IMR-90 (cell line): ENCODE data around the gene RAB43. TPM values are rescaled to one million over a fixed set of nuclear protein-coding genes. Genes with fewer than 3 reads are reported as not detected.

Source experiments
- ATAC-seq: fragments of 200-7000 bp; cut with Tn5 transposase; 2 replicates; pipeline ENCODE4 v1.9.1; 2020; ENCODE audit warnings: low read depth, mild to moderate bottlenecking, moderate library complexity
- BruUV-seq: library from RNA; stranded (reverse); fragments of 400-500 nt; replicated peaks from 2 replicates; lab custom pipeline; 2021; lab: Mats Ljungman, UMichigan
- CTCF ChIA-PET: fragments of 300-600 bp; formaldehyde crosslinking; extraction: SDS; loops from one replicate; lab custom pipeline; 2021; ENCODE audit warnings: antibody characterized with exemption; lab: Yijun Ruan, JAX
- POLR2A ChIA-PET: fragments of 300-600 bp; sonication (Branson Sonifier 250); formaldehyde crosslinking; loops from one replicate; lab custom pipeline; 2022; ENCODE audit warnings: antibody characterized with exemption; ENCODE audit not compliant: unreplicated experiment; lab: Charles Lee
- DNase-seq: peaks from one replicate; pipeline ENCODE4 v3.0.0; 2013
- H2AFZ ChIP-seq: replicated peaks from 2 replicates; pipeline ENCODE3; 2013; ENCODE audit warnings: low read length, mild to moderate bottlenecking; ENCODE audit not compliant: poor library complexity
- H2AK5ac ChIP-seq: 2 replicates; pipeline ENCODE4 v1.6.1; 2013; ENCODE audit warnings: low read depth, low read length, inconsistent platforms
- H2AK9ac ChIP-seq: replicated peaks from 2 replicates; pipeline ENCODE3; 2013; ENCODE audit warnings: mild to moderate bottlenecking, low read depth, low read length, moderate library complexity; ENCODE audit not compliant: poor library complexity
- H2BK120ac ChIP-seq: 2 replicates; pipeline ENCODE4 v1.6.1; 2013; ENCODE audit warnings: low read depth, low read length, inconsistent platforms
- H2BK15ac ChIP-seq: 3 replicates; pipeline ENCODE4 v1.6.1; 2013; ENCODE audit warnings: low read depth, low read length, inconsistent platforms
- H2BK20ac ChIP-seq: 2 replicates; pipeline ENCODE4 v1.6.1; 2013; ENCODE audit warnings: low read depth, mild to moderate bottlenecking, inconsistent platforms, low read length, moderate library complexity
- H2BK5ac ChIP-seq: 2 replicates; pipeline ENCODE4 v1.6.1; 2013; ENCODE audit warnings: mild to moderate bottlenecking, low read depth, low read length, inconsistent platforms; ENCODE audit not compliant: poor library complexity, severe bottlenecking
- H3K14ac ChIP-seq: replicated peaks from 2 replicates; pipeline ENCODE4 v1.6.1; 2013; ENCODE audit warnings: low read depth, low read length, inconsistent platforms
- H3K18ac ChIP-seq: 2 replicates; pipeline ENCODE4 v1.6.1; 2013; ENCODE audit warnings: low read depth, low read length, control low read depth
- H3K23ac ChIP-seq: 2 replicates; pipeline ENCODE4 v1.6.1; 2013; ENCODE audit warnings: low read depth, low read length, inconsistent platforms
- H3K27ac ChIP-seq: 2 replicates; pipeline ENCODE4 v1.5.1; 2013; ENCODE audit warnings: mild to moderate bottlenecking, control low read depth, low read length; ENCODE audit not compliant: insufficient read depth
- H3K27me3 ChIP-seq: 2 replicates; pipeline ENCODE4 v1.6.1; 2013; ENCODE audit warnings: low read length; ENCODE audit not compliant: control insufficient read depth, insufficient read depth
- H3K36me3 ChIP-seq: 2 replicates; pipeline ENCODE4 v1.6.1; 2013; ENCODE audit warnings: low read length, mixed read lengths; ENCODE audit not compliant: control insufficient read depth, insufficient read depth
- H3K4ac ChIP-seq: 2 replicates; pipeline ENCODE4 v1.6.1; 2013; ENCODE audit warnings: low read depth, low read length, inconsistent platforms
- H3K4me1 ChIP-seq: 2 replicates; pipeline ENCODE4 v1.6.1; 2013; ENCODE audit warnings: low read length, mixed read lengths; ENCODE audit not compliant: control insufficient read depth, insufficient read depth
- H3K4me2 ChIP-seq: 2 replicates; pipeline ENCODE4 v1.6.1; 2013; ENCODE audit warnings: low read depth, mild to moderate bottlenecking, control low read depth, low read length, moderate library complexity
- H3K4me3 ChIP-seq: 2 replicates; pipeline ENCODE4 v1.5.1; 2013; ENCODE audit warnings: low read depth, mild to moderate bottlenecking, control low read depth, low read length, moderate library complexity; ENCODE audit not compliant: insufficient read depth
- H3K56ac ChIP-seq: 2 replicates; pipeline ENCODE4 v1.6.1; 2013; ENCODE audit warnings: low read length, inconsistent platforms; ENCODE audit not compliant: insufficient read depth; ENCODE audit errors: extremely low read depth
- H3K79me1 ChIP-seq, 2 experiments: 2 replicates each; pipeline ENCODE4 v1.6.1; 2013; ENCODE audit warnings: low read length in 2 of 2, inconsistent platforms in 1 of 2, low read depth in 1 of 2
- H3K9ac ChIP-seq: 2 replicates; pipeline ENCODE4 v1.6.1; 2013; ENCODE audit warnings: low read depth, low read length, control low read depth
- H3K9me1 ChIP-seq: 2 replicates; pipeline ENCODE4 v1.6.1; 2013; ENCODE audit warnings: low read length, inconsistent platforms; ENCODE audit not compliant: insufficient read depth
- H3K9me3 ChIP-seq: 2 replicates; pipeline ENCODE4 v1.6.1; 2013; ENCODE audit warnings: low read length; ENCODE audit not compliant: control insufficient read depth, insufficient read depth
- H4K20me1 ChIP-seq: 2 replicates; pipeline ENCODE4 v1.6.1; 2013; ENCODE audit warnings: low read length, inconsistent platforms; ENCODE audit not compliant: insufficient read depth
- H4K5ac ChIP-seq: 2 replicates; pipeline ENCODE4 v1.6.1; 2013; ENCODE audit warnings: mild to moderate bottlenecking, low read depth, low read length, control low read depth
- H4K8ac ChIP-seq, 2 experiments: 2 replicates each; pipeline ENCODE4 v1.6.1; 2013; ENCODE audit warnings: low read depth in 2 of 2, low read length in 2 of 2, control low read depth in 1 of 2, inconsistent platforms in 1 of 2
- H4K91ac ChIP-seq: 2 replicates; pipeline ENCODE4 v1.6.1; 2013; ENCODE audit warnings: low read depth, low read length, inconsistent platforms; ENCODE audit not compliant: insufficient read depth
- CEBPB ChIP-seq: IDR thresholded peaks from 2 replicates; pipeline ENCODE4 v1.6.1; 2012; ENCODE audit warnings: low read depth, low read length, improper control_type of control experiment
- MAFK ChIP-seq: IDR thresholded peaks from 2 replicates; pipeline ENCODE4 v1.6.1; 2012; ENCODE audit warnings: low read depth, low read length, improper control_type of control experiment
- WGBS, 2 experiments: methylation state at CpG; one replicate each; pipeline versions ENCODE4 v1.1.5 to v1.1.7; 2013; ENCODE audit warnings: missing lambda C conversion rate in 2 of 2; ENCODE audit not compliant: insufficient read length in 1 of 2; ENCODE audit errors: extremely low coverage in 2 of 2; 5-methylcytosine and 5-hydroxymethylcytosine counted together
- dilution Hi-C: fragments of 300-500 bp; cut with HindIII; formaldehyde crosslinking; loops from one replicate; pipeline ENCODE4 v1.14.3; 2018; ENCODE audit warnings: low sequenced_read_pairs; ENCODE audit not compliant: unreplicated experiment
- in situ Hi-C: fragments of 300-500 bp; cut with MboI; formaldehyde crosslinking; loops from 3 replicates; pipeline ENCODE4 v1.14.3; 2019; ENCODE audit warnings: low sequenced_read_pairs, inconsistent platforms, mixed read lengths
- intact Hi-C: fragments of 100-400 bp; cut with micrococcal nuclease; formaldehyde crosslinking; loops from 2 replicates; pipeline ENCODE4 v1.10.0; 2022
- polyA plus RNA-seq, 3 experiments: library from polyadenylated mRNA; depleted of rRNA; stranded (reverse); fragments of >200 nt; gene quantifications; 2 replicates each; pipeline ENCODE4 v1.2.3, GENCODE V29; 2012; ENCODE audit warnings: low replicate concordance in 1 of 3
- total RNA-seq: library from RNA; depleted of rRNA; stranded (reverse); fragments of >200 nt; gene quantifications from 2 replicates; pipeline ENCODE4 v1.2.3, GENCODE V29; 2012

RAB43 gene
- total and polyA plus RNA-seq, 2 of the 4 experiments (the other 2 are of a cell fraction): 9.9 to 14.0 TPM

- no peak overlapping the region for H3K23ac ChIP-seq
- H3K4me2 ChIP-seq: no peak overlapping the region
- no peaks in the 10 kb centered on the region for H4K20me1 ChIP-seq
- H4K5ac ChIP-seq: no peak overlapping the region
- H3K4ac ChIP-seq: no peak overlapping the region
- H3K9ac ChIP-seq: no peak overlapping the region
- ChIA-PET POLR2A (interaction anchor here (0.5 kb wide), 1 partner anchor 78 kb away, joined by 5 read pairs; no protein-coding TSS in a partner anchor), CTCF (interaction anchor here (1.2 kb wide), 1 partner anchor 11 kb away, joined by 3 read pairs; no protein-coding TSS in a partner anchor)
- in situ Hi-C loops: loop anchor here (10.0 kb wide), 1 partner anchor 185 kb away; the partner anchor contains the start of gene COPG1
- no peak overlapping the region for H3K18ac ChIP-seq
- no peak overlapping the region for H3K27ac ChIP-seq
- H4K91ac ChIP-seq: no peak overlapping the region
- no peak overlapping the region for H3K14ac ChIP-seq
- ATAC-seq (no peak), DNase-seq (no peak)
- dilution Hi-C loops: no loop called here
- peaks cover 2% of the 10 kb centered on the region; the same call in 1 of the 2 replicates for H3K4me1 ChIP-seq
- H3K79me1 ChIP-seq: no peaks in the 10 kb centered on the region
- H2BK15ac ChIP-seq: no peak overlapping the region
- H2AK9ac ChIP-seq: no peak overlapping the region
- no peak overlapping the region for H3K56ac ChIP-seq
- no peak for TF ChIP-seq MAFK
- no peak for TF ChIP-seq CEBPB
- H3K4me3 ChIP-seq: no peak overlapping the region
- intact Hi-C loops: loop anchor here (10.0 kb wide), 1 partner anchor 55 kb away; no protein-coding TSS in a partner anchor
- no peak overlapping the region for H2BK20ac ChIP-seq
- H3K27me3 ChIP-seq: peaks cover 28% of the 10 kb centered on the region
- WGBS, 2 experiments: no CpG with 5 or more reads among the region's 11 CpGs
- no TSS peak for BruUV-seq
- H2BK120ac ChIP-seq: no peak overlapping the region
- no peaks in the 10 kb centered on the region for H3K36me3 ChIP-seq
- no peak overlapping the region for H2BK5ac ChIP-seq
- no peak overlapping the region for H2AFZ ChIP-seq
- H4K8ac ChIP-seq: no peak overlapping the region
- H2AK5ac ChIP-seq: no peak overlapping the region
- no peaks in the 10 kb centered on the region for H3K9me1 ChIP-seq
- no peaks in the 10 kb centered on the region for H3K9me3 ChIP-seq
Measured at GRCh38 chr3:129059311-129059958, 62.2 kb downstream of the RAB43 start.
